Measurements from ENCODE around the gene CIROP.

CIROP gene

DNA sequence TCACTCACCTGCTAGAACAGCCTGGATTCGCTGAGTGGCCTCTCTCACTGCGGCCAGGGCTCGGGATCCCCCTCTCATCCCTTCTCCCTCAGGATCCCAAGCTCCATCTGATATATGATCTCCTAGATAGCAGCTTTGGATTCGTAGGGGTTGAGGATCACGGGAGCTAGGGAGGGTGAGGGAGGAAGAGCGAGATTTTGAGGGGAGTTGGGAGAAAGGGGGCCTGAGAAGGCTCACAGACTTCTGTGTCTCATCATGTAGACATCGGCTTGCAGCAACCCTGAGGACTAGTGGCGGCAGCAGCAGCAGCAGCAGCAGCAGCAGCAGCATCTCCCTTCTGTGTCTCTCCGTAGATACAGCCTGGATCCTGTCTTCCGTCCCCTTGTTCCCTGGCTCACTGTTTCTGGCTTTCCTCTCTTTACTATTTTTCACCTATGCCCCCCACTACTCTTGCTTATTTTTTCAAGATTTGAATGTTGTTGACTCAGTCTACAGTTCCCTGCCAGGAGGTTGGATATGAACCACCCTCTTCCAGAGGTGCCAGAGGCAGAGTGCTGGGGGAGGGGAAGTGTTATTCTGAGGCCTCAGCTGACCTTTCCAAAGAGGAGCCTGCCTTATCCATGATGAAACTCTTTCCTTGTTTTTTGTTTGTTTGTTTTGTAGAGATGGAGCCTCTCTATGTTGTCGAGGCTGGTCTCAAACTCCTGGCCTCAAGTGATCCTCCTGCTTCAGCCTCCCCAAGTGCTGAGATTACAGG is at the start of gene CIROP:
TSS of gene CIROP (minus strand) at position 399 of the 757 bp plus-strand sequence. CDS start at position 330, 69 bp downstream.
- DNase-seq (ENCODE audit: low spot score): no peak

GRCh38 chr14:23153851-23154796 is 49.3 kb upstream of the CIROP start:
- DNase-seq (ENCODE audit: low spot score): no peak

GRCh38 chr14:23151342-23151741 is 46.6 kb upstream of the CIROP start:
- no peak for DNase-seq (ENCODE audit: low spot score)

GRCh38 chr14:23149745-23150144 is 45.0 kb upstream of the CIROP start:
- no peak for DNase-seq (ENCODE audit: low spot score)

GRCh38 chr14:23148591-23149249 is 43.9 kb upstream of the CIROP start:
- DNase-seq (ENCODE audit: low spot score): no peak

DNA sequence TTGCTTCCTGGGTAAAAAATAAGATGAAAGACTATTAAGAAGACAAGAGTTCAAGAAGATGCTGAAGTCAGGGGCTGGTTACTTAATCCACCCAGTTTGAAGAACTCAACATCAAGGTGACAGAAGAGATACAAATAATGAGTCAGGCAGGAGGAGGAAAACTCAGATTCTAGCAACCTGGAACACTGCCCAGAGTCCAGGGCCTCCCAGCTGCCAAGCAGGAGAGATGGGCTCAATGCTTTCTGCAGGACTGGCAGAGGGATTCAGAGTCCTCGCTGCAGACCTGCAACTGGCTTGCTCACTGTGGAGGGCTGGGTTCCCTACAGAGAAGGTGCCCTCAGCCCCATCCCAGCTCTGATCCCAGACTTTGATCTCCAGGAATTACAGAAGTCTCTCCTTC is 42.9 kb upstream of the CIROP start:
- no peak for DNase-seq (ENCODE audit: low spot score)

- DNase-seq (ENCODE audit: low spot score): no peak
These were observed 42.2 kb upstream of the CIROP start for GRCh38 chr14:23146980-23147379.

DNA sequence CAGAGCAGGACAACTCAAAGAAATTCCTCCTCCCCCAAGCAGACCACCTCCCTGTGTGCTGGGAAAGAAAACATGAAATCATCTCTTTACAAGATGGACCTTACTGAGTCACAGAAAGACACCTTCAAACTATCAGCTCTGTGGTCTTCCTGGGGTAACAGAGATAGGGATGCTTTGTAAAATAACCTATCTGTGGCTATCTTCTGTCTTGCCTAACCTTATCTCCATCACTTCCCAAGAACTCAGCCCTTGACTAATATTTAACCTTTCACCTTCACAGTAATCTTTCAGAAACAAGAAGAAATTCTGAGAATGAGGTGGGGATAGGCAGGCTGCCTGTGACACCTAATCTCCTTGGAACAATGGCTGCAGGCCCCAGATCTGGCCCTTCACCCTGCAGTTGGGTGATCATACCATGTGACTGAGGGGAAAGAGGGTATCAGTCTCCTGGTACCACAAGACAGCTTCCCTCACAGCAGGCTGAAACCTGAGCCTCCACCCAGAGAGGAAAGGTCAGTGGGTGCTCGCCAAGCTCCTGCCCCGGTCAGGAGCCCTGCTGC is 41.6 kb upstream of the CIROP start:
- no peak for DNase-seq (ENCODE audit: low spot score)

DNA sequence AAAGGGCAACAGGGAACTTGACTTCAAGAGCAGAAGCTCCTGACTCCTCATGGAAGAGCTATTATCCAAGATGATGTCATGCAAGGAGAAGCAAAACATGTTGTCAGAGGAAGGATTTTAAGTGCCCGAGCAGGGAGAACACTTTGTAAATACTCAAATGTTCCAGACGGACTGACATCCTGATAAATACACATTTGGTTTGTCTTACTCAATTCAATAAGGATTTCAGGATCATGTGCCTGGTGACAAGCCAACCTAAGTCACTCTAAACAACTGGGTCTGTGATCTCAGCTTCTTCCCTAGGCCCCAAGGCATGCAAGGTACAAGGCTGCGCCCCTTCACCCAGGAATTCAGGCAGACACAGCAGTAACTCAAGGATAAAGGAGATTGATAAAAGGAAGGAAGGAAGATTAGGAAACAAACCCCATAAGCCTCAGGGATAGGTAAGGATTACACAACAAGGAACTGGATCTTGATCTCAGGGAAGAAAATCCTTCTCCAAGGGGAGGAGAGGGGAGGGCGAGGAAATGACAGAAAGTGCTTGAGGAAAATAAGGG is 41.1 kb upstream of the CIROP start:
- no peak for DNase-seq (ENCODE audit: low spot score)

- no peak for DNase-seq (ENCODE audit: low spot score)
These were observed 39.1 kb upstream of the CIROP start for GRCh38 chr14:23143911-23144310.

DNA sequence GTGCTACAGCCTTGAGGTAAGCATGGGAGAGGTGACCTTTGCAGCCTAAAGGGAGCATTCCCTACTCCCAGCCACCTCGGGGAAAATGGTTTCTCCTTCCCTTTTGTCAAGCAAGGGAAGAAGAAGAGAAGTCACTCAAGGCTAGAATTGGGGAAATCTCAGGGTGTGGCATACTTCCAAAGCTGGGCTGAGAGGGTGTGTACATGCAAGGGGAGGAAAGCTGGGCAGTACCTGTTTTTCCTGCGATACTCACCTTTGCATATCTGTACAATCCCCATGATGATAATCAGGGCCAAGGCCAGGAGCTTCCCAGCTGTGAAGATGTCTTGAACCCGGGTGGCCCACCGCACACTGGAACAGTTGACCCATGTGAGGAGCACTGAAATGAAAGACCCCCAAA is 38.0 kb upstream of the CIROP start:
- DNase-seq (ENCODE audit: low spot score): no peak

- DNase-seq (ENCODE audit: low spot score): no peak
These were observed 37.1 kb upstream of the CIROP start for GRCh38 chr14:23141706-23142444.

DNA sequence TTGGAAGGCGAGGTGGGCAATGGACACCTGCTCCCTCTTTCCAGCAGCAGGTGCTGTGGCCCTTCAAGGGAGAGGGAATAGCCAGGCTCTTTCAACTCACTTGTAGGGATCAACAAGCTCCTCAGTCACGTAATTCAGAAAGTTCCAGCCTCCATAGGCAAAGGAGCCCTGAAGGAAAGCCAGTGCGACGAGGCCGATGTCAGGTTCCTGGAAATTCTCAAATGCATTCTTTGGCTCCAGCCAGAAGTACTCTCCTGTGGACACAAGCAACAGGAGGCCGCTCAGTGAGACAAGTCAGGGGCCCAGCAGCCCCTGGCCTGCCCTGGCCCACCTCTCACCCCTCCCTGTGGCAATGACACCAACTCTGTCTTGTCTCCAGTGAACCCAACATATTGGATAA is 35.6 kb upstream of the CIROP start:
- DNase-seq (ENCODE audit: low spot score): no peak

GRCh38 chr14:23139874-23140273 is 35.1 kb upstream of the CIROP start:
- no peak for DNase-seq (ENCODE audit: low spot score)

DNA sequence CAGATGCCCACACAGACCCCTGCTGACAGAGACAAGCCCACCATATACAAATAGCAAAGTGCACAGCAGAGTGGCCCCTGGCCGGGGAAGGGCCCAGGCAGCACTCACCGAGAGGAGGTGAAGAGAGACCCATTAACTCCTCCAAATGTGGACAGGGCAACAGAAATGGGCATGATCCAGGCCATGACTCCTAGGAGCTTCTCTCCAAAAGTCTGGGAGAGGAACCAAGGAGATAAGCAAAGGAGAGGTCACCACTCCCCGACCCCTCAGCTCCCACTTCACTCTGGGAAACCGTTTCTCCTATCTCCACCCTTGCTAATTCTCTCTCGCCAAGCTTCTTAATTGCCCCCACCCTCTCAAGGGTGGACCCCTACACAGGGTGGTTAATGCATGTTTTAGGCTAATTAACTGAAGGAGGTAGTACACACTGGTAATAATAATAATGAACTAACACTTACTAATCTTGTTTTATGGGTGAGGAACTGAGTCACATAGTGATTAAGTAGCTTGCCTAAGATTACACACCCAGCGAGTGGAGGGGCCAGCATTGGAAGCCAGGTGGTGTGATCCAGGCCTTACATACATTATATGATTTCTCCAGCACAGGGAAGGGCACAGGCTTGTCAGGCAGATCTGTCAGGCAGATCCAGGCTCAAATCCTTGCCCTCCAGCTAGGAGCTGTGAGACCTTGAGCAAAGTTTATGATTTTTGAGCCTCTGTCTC is 33.2 kb upstream of the CIROP start:
- DNase-seq (ENCODE audit: low spot score): no peak

DNA sequence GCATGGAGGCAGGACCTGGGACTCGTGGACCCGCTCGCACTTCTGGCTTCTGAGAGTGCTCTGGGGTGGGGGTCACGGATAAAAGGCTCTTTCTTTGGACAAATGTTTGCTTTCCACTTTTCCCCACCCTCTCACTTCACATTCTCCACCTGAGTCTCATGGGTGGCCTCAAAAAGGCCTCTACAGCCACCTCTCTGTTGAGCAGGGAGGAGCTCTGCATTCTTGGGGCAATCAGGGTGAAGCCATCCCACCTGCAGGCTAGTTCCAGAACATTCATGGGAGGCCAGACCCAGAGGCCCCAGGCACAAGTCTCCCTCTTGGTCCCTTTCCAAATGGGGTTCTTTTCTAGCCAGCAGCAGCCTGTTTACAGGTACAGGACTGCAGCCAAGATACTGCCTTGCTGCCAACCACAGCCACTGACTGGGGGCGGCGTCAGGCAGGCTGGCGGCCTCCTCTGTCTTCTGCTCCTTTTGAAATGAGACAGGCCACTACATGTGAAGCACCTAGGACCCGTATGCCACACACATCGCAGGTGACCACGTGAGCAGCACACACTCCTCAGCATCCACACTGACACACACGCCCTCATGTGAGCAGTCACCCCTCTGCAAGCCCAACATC is 32.5 kb upstream of the CIROP start:
- DNase-seq (ENCODE audit: low spot score): no peak

- DNase-seq (ENCODE audit: low spot score): no peak
These were observed 31.9 kb upstream of the CIROP start for GRCh38 chr14:23136566-23137133.

- no peak for DNase-seq (ENCODE audit: low spot score)
These were observed 28.2 kb upstream of the CIROP start for GRCh38 chr14:23132970-23133369.

DNA sequence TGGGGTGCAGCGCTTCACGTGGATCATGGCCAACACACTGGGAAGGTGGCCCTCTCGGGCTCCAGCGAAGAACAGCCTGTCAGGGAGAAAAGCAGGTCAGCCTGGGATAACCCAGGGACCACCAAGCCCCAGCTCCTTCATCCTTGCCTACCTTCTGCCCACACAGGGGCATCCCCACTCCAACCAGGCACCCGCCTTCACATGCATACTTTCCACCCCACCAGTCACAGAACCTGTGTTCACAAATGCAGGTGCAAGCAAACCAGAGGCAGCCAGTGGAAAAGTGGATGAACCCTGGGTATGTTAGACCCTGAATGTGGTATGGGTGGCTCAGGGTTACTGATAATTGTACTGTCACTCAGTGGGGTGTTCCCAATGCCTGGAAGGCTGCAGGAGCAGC is 26.7 kb upstream of the CIROP start:
- DNase-seq (ENCODE audit: low spot score): no peak

- no peak for DNase-seq (ENCODE audit: low spot score)
These were observed 26.1 kb upstream of the CIROP start for GRCh38 chr14:23130871-23131270.

All from putamen (tissue), 1 donor.